ENCODE data around the gene LTC4S. TPM values are rescaled to one million over a fixed set of nuclear protein-coding genes. Genes with fewer than 3 reads are reported as not detected.
"Not testable (repeated sequence)": the region's sequence is repeated elsewhere in the genome, so short reads cannot be mapped to it uniquely, and the experiment has no call there.

Gene LTC4S
- total RNA-seq, 1 donor from 2014 or later, result 0.80 TPM

- DNase-seq (ENCODE audit: low read depth), result no peak
Measured at GRCh38 chr5:179769271-179769670, 24.5 kb upstream of the LTC4S start.

- DNase-seq (ENCODE audit: low read depth), result no peak
Measured at GRCh38 chr5:179769796-179770195, 24.0 kb upstream of the LTC4S start.

- no peak for DNase-seq (ENCODE audit: low read depth)
Measured at GRCh38 chr5:179771311-179771895, 22.4 kb upstream of the LTC4S start.

- no peak for DNase-seq (ENCODE audit: low read depth)
Measured at GRCh38 chr5:179772351-179772750, 21.4 kb upstream of the LTC4S start.

- no peak for DNase-seq (ENCODE audit: low read depth)
Measured at GRCh38 chr5:179773686-179774040, 20.1 kb upstream of the LTC4S start.

GRCh38 chr5:179774442-179774841 is 19.3 kb upstream of the LTC4S start:
- DNase-seq (ENCODE audit: low read depth), result no peak

- DNase-seq (ENCODE audit: low read depth), result no peak
Measured at GRCh38 chr5:179776411-179776938, 17.3 kb upstream of the LTC4S start.

- DNase-seq (ENCODE audit: low read depth), result no peak
Measured at GRCh38 chr5:179777456-179777855, 16.3 kb upstream of the LTC4S start.

- DNase-seq (ENCODE audit: low read depth), result no peak
Measured at GRCh38 chr5:179777909-179778308, 15.9 kb upstream of the LTC4S start.

GRCh38 chr5:179778591-179778990 is 15.2 kb upstream of the LTC4S start:
- no peak for DNase-seq (ENCODE audit: low read depth)

- no peak for DNase-seq (ENCODE audit: low read depth)
Measured at GRCh38 chr5:179779826-179780225, 14.0 kb upstream of the LTC4S start.

GRCh38 chr5:179780362-179780761 is 13.4 kb upstream of the LTC4S start:
- no peak for DNase-seq (ENCODE audit: low read depth)

- DNase-seq (ENCODE audit: low read depth), result no peak
Measured at GRCh38 chr5:179781846-179782245, 11.9 kb upstream of the LTC4S start.

GRCh38 chr5:179783128-179783527 is 10.7 kb upstream of the LTC4S start:
- DNase-seq (ENCODE audit: low read depth), result no peak

- DNase-seq (ENCODE audit: low read depth), result no peak
Measured at GRCh38 chr5:179786861-179787260, 6.9 kb upstream of the LTC4S start.

GRCh38 chr5:179788193-179788854 is 5.5 kb upstream of the LTC4S start:
- no peak for DNase-seq (ENCODE audit: low read depth)

GRCh38 chr5:179789278-179789677 is 4.5 kb upstream of the LTC4S start:
- not testable (repeated sequence) for DNase-seq (ENCODE audit: low read depth)

- DNase-seq (ENCODE audit: low read depth), result no peak
Measured at GRCh38 chr5:179791881-179792611, 1.7 kb upstream of the LTC4S start.

- no peak for DNase-seq (ENCODE audit: low read depth)
Measured at GRCh38 chr5:179792612-179793467, 946 bp upstream of the LTC4S start.

GRCh38 chr5:179794171-179794570 is 385 bp downstream of the LTC4S start:
- DNase-seq (ENCODE audit: low read depth), result no peak

- no peak for DNase-seq (ENCODE audit: low read depth)
Measured at GRCh38 chr5:179794575-179794974, 789 bp downstream of the LTC4S start.

Measured in renal cortical epithelial cell (primary cell).